HG03575 (cell line): Measurements from ENCODE around the gene GDF10.

Experiments
- ATAC-seq: cut with Tn5 transposase; IDR thresholded peaks from one replicate; pipeline ENCODE4 v1.9.1; 2021; ENCODE audit not compliant: unreplicated experiment, insufficient number of reproducible peaks, low FRiP score; ENCODE audit errors: extremely low read depth

GDF10 gene

DNA sequence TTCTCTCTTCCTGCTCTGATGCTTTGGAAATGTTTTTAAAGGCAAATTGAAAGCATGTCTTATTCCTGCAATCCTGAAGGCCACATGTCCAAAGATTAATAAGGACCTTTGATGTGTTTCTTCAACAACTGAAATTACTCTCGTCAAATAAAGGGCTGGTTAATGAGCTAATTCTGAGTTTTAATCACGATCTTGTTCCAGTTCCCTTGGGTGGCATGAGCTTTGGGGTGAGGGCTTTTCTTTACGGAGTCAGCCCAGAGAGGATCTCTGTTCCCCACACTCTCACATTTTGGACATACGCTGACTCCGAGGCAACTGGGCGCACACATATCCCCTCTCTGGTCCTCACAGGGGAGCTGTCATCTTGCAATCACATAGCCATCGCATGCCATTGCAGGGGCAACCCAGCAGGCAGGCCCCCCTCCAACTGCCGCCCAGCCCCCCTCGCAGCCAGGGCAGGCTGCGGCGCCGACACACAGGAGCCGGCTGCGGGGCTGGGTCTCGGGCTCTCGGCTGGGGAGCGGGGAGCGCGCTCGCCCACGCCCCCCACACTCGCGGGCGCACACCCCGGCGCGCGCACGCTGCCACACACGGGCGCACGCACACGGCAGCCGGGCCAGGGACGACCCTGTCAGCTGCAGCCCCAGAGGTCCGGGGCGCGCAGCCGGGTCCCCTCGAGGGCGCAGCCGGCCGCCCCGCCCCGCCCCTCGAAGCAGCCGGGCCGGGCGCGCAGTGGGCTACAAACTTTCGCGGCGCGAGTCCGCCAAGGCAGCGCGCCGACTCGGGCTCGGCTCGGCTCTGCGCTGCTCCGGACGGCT, at the start of gene GDF10:
Gene GDF10 (plus strand): TSS at position 587 of the 818 bp plus-strand sequence. CDS start 455 bp downstream, outside the sequence.
- no peak for ATAC-seq

DNA sequence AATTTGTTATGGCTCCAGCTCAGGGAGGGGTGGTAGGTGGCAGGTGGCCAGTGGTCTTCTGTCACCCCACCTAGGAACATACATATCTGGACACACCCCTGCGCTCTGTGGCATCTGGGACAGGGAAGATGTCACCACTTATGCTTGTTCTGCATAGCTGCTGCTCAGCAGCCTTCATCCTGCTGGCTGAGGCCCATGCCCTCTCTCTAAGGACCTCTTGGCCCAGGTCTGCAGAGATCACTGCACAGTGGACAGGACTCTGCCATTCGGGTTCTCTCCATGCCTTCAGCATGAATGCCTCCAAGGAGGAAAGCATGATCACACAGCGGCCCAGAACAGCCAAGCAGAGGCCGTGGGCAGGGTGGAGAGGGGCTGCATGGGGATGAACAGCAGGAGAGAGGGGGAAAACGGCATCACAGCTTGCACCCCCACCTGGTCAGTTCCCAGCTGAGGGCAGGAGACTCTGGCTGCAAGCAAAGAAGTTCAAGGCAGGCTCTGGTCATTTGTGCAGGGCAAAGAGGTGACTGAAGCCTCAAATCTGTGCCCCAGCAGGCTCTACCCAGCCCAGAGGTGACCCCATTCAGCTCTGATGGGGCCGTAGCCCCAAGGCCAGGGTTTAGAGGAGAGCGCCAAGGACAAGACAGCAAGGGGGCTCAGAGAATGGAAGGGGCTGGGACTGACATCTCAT, 47.8 kb upstream of the GDF10 start:
- ATAC-seq, result no peak

- no peak for ATAC-seq
These were observed 46.9 kb upstream of the GDF10 start for GRCh38 chr10:47253030-47253637.

- ATAC-seq, result no peak
These were observed 46.2 kb upstream of the GDF10 start for GRCh38 chr10:47253651-47254375.

GRCh38 chr10:47254611-47255010, 45.4 kb upstream of the GDF10 start:
- ATAC-seq, result no peak

- ATAC-seq, result no peak
These were observed 44.8 kb upstream of the GDF10 start for GRCh38 chr10:47255033-47255813.

- no peak for ATAC-seq
These were observed 44.1 kb upstream of the GDF10 start for GRCh38 chr10:47255866-47256265.

DNA sequence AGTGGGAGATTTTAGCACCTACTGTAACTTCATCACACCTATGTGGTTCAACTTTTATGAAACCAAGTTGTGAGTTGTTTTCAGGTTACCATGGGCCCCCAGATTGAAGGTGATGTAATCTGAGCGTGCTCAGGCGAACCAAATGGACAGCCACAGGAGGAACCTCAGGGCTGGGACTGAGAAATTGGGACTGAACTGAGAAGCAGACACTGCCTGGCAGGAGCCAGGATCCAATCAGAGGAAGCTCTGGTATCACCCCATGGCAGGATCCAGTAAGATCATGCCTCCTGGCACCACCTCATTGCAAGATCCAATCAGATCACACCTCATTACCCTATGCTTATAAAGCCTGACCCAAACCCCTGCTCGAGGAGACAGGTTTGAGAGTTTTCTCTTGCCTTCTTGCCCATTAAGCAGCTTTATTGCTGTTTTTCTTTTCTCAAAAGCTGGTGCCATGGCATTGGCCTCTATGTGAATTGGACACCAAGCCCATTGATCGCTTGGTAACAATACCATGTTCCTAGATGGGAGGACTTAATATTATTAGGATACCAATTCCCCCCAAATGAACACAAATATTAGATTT, 43.2 kb upstream of the GDF10 start:
- ATAC-seq, result no peak

DNA sequence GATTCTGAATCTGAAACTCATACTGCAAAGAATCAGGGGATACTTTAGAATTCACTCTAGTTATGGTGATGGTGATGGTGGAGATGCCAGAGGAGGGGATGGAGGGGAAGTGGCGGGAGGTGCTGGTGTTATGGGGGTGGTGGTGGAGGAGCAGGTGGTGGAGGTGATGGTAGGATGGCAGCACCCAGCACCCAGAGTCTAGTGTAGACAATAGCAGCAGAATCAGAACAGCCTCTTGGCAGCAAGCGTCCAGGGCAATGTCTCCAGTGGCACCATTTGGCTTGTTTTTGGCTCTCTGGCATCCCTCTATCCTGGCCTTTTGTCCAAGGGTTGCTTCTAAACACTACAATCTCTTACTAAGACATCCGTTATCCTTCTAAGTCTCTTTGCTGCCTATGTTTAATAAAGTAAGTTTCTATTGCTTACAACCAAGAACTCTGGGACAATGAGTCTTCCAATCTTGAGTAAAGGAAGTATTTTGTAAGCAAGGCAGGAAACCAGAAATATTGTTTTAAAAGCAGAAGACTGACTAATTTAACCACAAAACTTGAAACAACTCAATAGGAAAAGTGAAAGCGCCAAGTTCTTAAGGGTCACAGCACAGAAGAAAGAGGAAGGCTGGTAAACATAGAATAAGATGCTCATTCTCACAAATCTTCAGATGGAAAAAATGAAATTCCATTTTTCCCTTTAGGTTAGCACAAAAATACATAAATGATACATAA, 42.4 kb upstream of the GDF10 start:
- no peak for ATAC-seq

DNA sequence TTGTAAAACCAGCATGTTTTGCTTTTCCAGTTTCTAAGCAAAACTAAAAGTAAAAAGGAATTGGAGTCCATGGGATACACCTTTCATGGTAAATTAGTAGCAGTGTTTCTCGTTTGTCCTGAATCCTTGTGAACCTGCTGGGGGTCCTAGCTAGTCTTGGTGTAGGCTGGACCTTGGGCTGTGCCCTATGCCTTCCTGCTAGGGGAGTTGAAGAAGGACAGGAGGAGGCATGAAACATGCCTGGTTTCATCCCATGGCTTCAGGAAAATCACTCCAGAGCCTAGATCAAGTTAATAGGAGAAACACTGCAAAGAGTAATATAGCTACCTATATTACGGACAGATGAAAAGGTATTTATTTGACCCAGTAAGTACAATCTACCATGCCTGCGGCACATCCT, 41.1 kb upstream of the GDF10 start:
- no peak for ATAC-seq

DNA sequence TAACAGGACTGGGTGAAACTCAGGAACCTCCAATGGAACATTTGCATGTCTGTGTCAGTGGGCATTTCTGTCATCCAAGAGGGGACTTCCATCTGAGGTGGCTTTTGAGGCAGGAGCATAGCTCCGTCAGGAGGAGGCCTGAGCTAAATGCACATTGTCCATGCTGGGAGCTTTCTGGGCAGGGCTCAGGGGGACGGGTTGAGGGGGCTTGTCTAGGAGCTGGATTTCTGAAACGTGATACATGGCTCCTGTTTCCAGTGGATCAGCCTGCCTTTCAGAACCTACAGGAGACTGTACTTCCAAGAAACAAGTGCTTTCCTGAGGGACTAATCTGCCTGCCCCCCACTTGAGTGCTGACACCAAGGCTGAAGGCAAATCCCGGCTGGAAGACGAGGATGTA, 40.5 kb upstream of the GDF10 start:
- no peak for ATAC-seq

DNA sequence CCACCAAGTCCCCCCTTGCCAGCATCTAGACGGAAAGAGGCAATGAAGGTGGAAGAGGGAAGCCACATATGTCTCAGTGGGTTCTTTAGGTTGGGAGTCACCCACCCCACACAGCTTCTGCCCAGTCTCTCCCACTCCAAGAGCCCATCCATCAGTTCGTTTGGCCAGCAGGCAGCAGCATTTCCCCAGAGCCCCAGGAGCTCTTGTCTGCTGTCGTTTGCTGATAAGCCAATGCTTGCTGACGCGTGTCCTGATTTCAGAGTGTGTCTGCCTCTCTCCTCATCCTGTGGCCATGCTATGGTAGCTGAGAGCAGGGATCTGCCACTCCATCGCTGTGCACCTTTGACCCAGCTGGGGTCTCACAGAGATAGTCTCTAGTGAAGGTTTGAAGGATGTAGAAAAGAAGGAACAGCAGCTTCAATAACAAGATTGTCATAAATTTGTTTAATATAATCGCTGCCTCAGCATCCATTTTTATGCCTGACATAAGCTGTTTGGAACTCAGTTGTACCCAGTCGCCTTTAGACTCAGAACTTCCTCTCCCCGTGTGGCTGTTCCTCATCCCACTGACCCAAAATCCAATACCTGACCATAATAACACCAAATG, 39.4 kb upstream of the GDF10 start:
- ATAC-seq, result no peak

DNA sequence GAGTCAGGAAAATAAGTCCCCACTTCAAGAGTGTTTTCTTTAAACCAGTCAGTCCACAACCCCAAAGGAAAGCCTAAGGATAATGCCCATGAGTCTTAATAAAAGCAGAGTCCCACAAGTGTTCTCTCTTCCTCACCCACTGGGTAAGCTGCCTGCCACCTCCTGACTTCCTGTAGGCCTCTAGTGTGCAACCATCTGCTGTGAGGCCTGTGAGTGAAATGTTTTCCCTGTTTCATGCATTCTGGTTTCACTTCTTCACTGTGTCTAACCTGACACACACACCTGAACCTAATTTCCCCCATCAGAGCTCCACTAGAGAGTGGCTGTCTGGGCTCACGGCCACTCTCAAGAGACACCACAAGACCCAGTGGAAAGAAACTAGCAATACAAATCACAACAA, 38.9 kb upstream of the GDF10 start:
- ATAC-seq, result peak; percentile 92

- ATAC-seq, result no peak
These were observed 38.4 kb upstream of the GDF10 start for GRCh38 chr10:47261556-47261955.

DNA sequence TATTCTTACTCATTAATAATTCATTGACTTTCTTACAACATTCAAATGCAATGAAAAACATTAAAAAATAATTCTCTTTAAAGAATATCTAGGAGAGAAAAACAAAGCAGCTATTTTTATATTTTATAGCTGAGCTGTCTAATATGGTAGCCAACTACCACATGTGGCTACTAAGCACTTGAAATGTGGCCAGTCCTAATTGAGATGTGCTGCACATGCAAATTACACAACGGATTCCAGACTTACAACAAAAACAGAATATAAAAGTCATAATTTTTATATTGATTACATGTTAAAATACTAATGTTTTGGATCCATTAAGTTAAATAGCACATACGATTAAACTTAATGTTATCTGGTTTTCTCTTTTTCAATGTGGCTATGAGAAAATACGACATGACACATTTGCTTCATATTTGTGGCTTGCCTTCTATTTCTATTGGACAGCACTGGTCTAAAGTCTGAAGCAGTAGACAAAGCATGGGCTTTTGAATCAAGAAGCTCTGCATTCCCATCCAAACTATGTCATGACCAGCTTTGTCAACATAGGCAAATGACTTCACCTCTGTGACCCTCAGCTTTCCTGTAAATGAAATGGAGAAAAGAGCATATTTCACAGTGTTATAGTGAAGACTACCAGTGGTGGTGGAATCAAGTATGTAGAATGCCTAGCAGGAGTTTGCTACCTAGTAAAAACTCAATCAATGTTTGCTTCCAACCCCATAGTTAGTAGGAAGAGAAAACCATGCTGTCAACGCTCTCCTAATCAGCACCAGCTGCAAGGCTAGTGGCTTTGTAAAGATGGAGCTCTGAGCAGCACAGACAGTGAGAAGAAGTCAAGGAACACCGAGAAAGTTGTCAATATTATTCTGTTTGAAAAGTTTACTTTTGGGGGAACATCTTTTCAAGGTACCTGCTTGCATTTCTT, 37.1 kb upstream of the GDF10 start:
- ATAC-seq, result no peak

GRCh38 chr10:47264797-47265281, 35.2 kb upstream of the GDF10 start:
- ATAC-seq, result no peak
